ENCODE data around the gene CALML6. TPM values are rescaled to one million over a fixed set of nuclear protein-coding genes. Genes with fewer than 3 reads are reported as not detected.

CALML6 gene
- total RNA-seq, 1 experiment from 2014 or later, result 1.9 TPM

GRCh38 chr1:1948783-1949182 lies 33.7 kb downstream of the CALML6 start:
- Mint-ChIP-seq H3K4me1 (peaks cover 2% of the 10 kb centered on the region; the same call in 1 of the 2 replicates), H3K9me3 (peaks cover 11% of the 10 kb centered on the region), H3K27ac (no peak overlapping the region), H3K36me3 (no peaks in the 10 kb centered on the region), H3K27me3 (ENCODE audit: low read depth) (no peaks in the 10 kb centered on the region), H3K4me3 (no peak overlapping the region)
- CTCF ChIA-PET, result interaction anchor here (1.8 kb wide), 1 partner anchor 11 kb away, joined by 10 read pairs; no protein-coding TSS in a partner anchor
- no peak for TF ChIP-seq ATF2 (CRISPR knock-in tag; IDR thresholded peaks at IDR 0.05; ENCODE audit: borderline replicate concordance, low read depth)
- TF ChIP-seq TEAD1 (CRISPR knock-in tag; IDR thresholded peaks at IDR 0.05), result no peak
- no peak for TF ChIP-seq ZNF263 (CRISPR knock-in tag; IDR thresholded peaks at IDR 0.05; ENCODE audit: low read depth)
- no peak for ATAC-seq
- POLR2A ChIA-PET, result interaction anchor here (1.2 kb wide), 1 partner anchor 96 kb away, joined by 5 read pairs; no protein-coding TSS in a partner anchor
- DNase-seq (ENCODE audit: low spot score), result no peak

GRCh38 chr1:1950940-1951339 lies 35.9 kb downstream of the CALML6 start:
- H3K27ac Mint-ChIP-seq, result no peak overlapping the region
- no peaks in the 10 kb centered on the region for H3K4me1 Mint-ChIP-seq
- TF ChIP-seq ZNF232 (CRISPR knock-in tag; IDR thresholded peaks at IDR 0.05) (no peak), MXD4 (CRISPR knock-in tag; IDR thresholded peaks at IDR 0.05; ENCODE audit: borderline replicate concordance) (no peak), AFF4 (CRISPR knock-in tag; IDR thresholded peaks at IDR 0.05; ENCODE audit: borderline replicate concordance) (no peak), NR2C2 (CRISPR knock-in tag; IDR thresholded peaks at IDR 0.05) (no peak), CBFB (CRISPR knock-in tag; IDR thresholded peaks at IDR 0.05; ENCODE audit: low read depth) (no peak), ZNF281 (CRISPR knock-in tag; IDR thresholded peaks at IDR 0.05) (no peak)
- TF ChIP-seq, protein P1, sequence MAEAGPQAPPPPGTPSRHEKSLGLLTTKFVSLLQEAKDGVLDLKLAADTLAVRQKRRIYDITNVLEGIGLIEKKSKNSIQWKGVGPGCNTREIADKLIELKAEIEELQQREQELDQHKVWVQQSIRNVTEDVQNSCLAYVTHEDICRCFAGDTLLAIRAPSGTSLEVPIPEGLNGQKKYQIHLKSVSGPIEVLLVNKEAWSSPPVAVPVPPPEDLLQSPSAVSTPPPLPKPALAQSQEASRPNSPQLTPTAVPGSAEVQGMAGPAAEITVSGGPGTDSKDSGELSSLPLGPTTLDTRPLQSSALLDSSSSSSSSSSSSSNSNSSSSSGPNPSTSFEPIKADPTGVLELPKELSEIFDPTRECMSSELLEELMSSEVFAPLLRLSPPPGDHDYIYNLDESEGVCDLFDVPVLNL (CRISPR knock-in tag; IDR thresholded peaks at IDR 0.05; ENCODE audit: borderline replicate concordance, low read depth), result no peak
- TF ChIP-seq, protein P2, sequence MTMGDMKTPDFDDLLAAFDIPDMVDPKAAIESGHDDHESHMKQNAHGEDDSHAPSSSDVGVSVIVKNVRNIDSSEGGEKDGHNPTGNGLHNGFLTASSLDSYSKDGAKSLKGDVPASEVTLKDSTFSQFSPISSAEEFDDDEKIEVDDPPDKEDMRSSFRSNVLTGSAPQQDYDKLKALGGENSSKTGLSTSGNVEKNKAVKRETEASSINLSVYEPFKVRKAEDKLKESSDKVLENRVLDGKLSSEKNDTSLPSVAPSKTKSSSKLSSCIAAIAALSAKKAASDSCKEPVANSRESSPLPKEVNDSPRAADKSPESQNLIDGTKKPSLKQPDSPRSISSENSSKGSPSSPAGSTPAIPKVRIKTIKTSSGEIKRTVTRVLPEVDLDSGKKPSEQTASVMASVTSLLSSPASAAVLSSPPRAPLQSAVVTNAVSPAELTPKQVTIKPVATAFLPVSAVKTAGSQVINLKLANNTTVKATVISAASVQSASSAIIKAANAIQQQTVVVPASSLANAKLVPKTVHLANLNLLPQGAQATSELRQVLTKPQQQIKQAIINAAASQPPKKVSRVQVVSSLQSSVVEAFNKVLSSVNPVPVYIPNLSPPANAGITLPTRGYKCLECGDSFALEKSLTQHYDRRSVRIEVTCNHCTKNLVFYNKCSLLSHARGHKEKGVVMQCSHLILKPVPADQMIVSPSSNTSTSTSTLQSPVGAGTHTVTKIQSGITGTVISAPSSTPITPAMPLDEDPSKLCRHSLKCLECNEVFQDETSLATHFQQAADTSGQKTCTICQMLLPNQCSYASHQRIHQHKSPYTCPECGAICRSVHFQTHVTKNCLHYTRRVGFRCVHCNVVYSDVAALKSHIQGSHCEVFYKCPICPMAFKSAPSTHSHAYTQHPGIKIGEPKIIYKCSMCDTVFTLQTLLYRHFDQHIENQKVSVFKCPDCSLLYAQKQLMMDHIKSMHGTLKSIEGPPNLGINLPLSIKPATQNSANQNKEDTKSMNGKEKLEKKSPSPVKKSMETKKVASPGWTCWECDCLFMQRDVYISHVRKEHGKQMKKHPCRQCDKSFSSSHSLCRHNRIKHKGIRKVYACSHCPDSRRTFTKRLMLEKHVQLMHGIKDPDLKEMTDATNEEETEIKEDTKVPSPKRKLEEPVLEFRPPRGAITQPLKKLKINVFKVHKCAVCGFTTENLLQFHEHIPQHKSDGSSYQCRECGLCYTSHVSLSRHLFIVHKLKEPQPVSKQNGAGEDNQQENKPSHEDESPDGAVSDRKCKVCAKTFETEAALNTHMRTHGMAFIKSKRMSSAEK (CRISPR knock-in tag; IDR thresholded peaks at IDR 0.05; ENCODE audit: borderline replicate concordance), result no peak
- H3K9me3 Mint-ChIP-seq, result peaks cover 17% of the 10 kb centered on the region
- no peak for DNase-seq (ENCODE audit: low spot score)
- H3K4me3 Mint-ChIP-seq, result no peak overlapping the region
- no peaks in the 10 kb centered on the region for H3K36me3 Mint-ChIP-seq
- ChIA-PET POLR2A (no interaction called here), CTCF (no interaction called here)
- H3K27me3 Mint-ChIP-seq (ENCODE audit: low read depth), result no peaks in the 10 kb centered on the region; the same call in 1 of the 2 replicates
- ATAC-seq, result no peak
